ENCODE data around the gene MRPS6. TPM values are rescaled to one million over a fixed set of nuclear protein-coding genes. Genes with fewer than 3 reads are reported as not detected.
A peak's percentile ranks its signal among the peaks of the same experiment; 100 is the strongest.

Gene MRPS6
- total RNA-seq, 4 donors from 2014 or later, result 17.3 to 54.8 (median 29.3) TPM

GRCh38 chr21:34154878-34155277 is 81.5 kb downstream of the MRPS6 start:
- in situ Hi-C loops (cut with MboI; ENCODE audit: low sequenced_read_pairs in 4 of 4), result no loop called here

GRCh38 chr21:34156957-34157356 is 83.6 kb downstream of the MRPS6 start:
- Histone ChIP-seq H3K9me3 (no peaks in the 10 kb centered on the region), H3K36me3 (no peaks in the 10 kb centered on the region), H3K27ac (peak overlapping the region in 1 of 4 donors; percentile 83), H3K27me3 (no peaks in the 10 kb centered on the region), H3K4me1 (peaks cover 10 to 23% of the 10 kb centered on the region in 2 donors), H3K4me3 (no peak overlapping the region)
- ATAC-seq (no peak), DNase-seq (no peak)
- TF ChIP-seq CTCF (IDR thresholded peaks at IDR 0.05 in 4 of 5, conservative IDR thresholded peaks at IDR 0.05 in 1 of 5), result no peak
- no peak for TF ChIP-seq POLR2A (IDR thresholded peaks at IDR 0.05)
- in situ Hi-C loops (cut with MboI; ENCODE audit: low sequenced_read_pairs in 4 of 4) (no loop called here), intact Hi-C loops (cut with DNase I; ENCODE audit: low total_unique reads) (no loop called here)

More at GRCh38 chr21:34154878-34155277, 81.5 kb downstream of the MRPS6 start:
- Histone ChIP-seq H3K27me3 (no peaks in the 10 kb centered on the region), H3K36me3 (no peaks in the 10 kb centered on the region), H3K27ac (peak overlapping the region in 2 of 4 donors; percentile 33 to 83), H3K4me3 (no peak overlapping the region), H3K4me1 (peaks cover 10 to 23% of the 10 kb centered on the region in 2 donors), H3K9me3 (no peaks in the 10 kb centered on the region)
- DNase-seq (peak in 1 of 2 donors; percentile 56), ATAC-seq (peak in 1 of 2 donors; percentile 83)
- TF ChIP-seq CTCF (IDR thresholded peaks at IDR 0.05 in 4 of 5, conservative IDR thresholded peaks at IDR 0.05 in 1 of 5) (no peak), POLR2A (IDR thresholded peaks at IDR 0.05) (no peak)
- intact Hi-C loops (cut with DNase I; ENCODE audit: low total_unique reads), result no loop called here

GRCh38 chr21:34157521-34157920 is 84.1 kb downstream of the MRPS6 start:
- H3K27me3 ChIP-seq, result no peaks in the 10 kb centered on the region
- ATAC-seq (peak in 1 of 2 donors; percentile 35), DNase-seq (no peak)
- H3K36me3 ChIP-seq, result no peaks in the 10 kb centered on the region
- no peak overlapping the region for H3K4me3 ChIP-seq
- H3K27ac ChIP-seq, result peak overlapping the region in 1 of 4 donors; percentile 83
- in situ Hi-C loops (cut with MboI; ENCODE audit: low sequenced_read_pairs in 4 of 4), result no loop called here
- TF ChIP-seq POLR2A (IDR thresholded peaks at IDR 0.05) (no peak), CTCF (IDR thresholded peaks at IDR 0.05 in 4 of 5, conservative IDR thresholded peaks at IDR 0.05 in 1 of 5) (no peak)
- peaks cover 10 to 23% of the 10 kb centered on the region in 2 donors for H3K4me1 ChIP-seq
- intact Hi-C loops (cut with DNase I; ENCODE audit: low total_unique reads), result no loop called here
- H3K9me3 ChIP-seq, result no peaks in the 10 kb centered on the region

GRCh38 chr21:34158866-34159835 is 85.8 kb downstream of the MRPS6 start:
- in situ Hi-C loops (cut with MboI; ENCODE audit: low sequenced_read_pairs in 4 of 4) (no loop called here), intact Hi-C loops (cut with DNase I; ENCODE audit: low total_unique reads) (no loop called here)
- Histone ChIP-seq H3K27me3 (no peaks in the 10 kb centered on the region), H3K36me3 (no peaks in the 10 kb centered on the region), H3K27ac (no peak overlapping the region), H3K4me1 (peaks cover 10 to 20% of the 10 kb centered on the region in 2 donors), H3K4me3 (no peak overlapping the region), H3K9me3 (peaks cover 0 to 4% (median under 1%) of the 10 kb centered on the region in 3 donors)
- DNase-seq (no peak), ATAC-seq (no peak)
- TF ChIP-seq POLR2A (IDR thresholded peaks at IDR 0.05), result no peak

- ATAC-seq (no peak), DNase-seq (no peak)
- Histone ChIP-seq H3K4me1 (no peaks in the 10 kb centered on the region), H3K4me3 (peak overlapping the region in 1 of 4 donors; percentile 28), H3K36me3 (peaks cover 0 to 29% of the 10 kb centered on the region in 2 donors), H3K9me3 (peaks cover 0 to 44% (median 16%) of the 10 kb centered on the region in 3 donors), H3K27ac (no peak overlapping the region), H3K27me3 (no peaks in the 10 kb centered on the region)
- no peak for TF ChIP-seq POLR2A (IDR thresholded peaks at IDR 0.05)
- TF ChIP-seq CTCF (IDR thresholded peaks at IDR 0.05 in 4 of 5, conservative IDR thresholded peaks at IDR 0.05 in 1 of 5), result no peak
- in situ Hi-C loops (cut with MboI; ENCODE audit: low sequenced_read_pairs in 4 of 4) (no loop called here), intact Hi-C loops (cut with DNase I; ENCODE audit: low total_unique reads) (no loop called here)
Measured at GRCh38 chr21:34166468-34166867, 93.1 kb downstream of the MRPS6 start.

Measured in gastrocnemius medialis (tissue), 4 donors.